NB4 (cell line): ENCODE measurements around the gene IL1A.

Experiments used
- DNase-seq: peaks from one replicate; pipeline ENCODE4 v3.0.0; 2010; ENCODE audit warnings: low read depth
- H3K4me3 ChIP-seq: one replicate; pipeline ENCODE4 v1.5.1; 2011; ENCODE audit warnings: mild to moderate bottlenecking, low read depth, low read length, moderate library complexity
- CTCF ChIP-seq: IDR thresholded peaks from one replicate; pipeline ENCODE4 v1.5.1; 2012; ENCODE audit warnings: low read depth, low read length
- MAX ChIP-seq: IDR thresholded peaks from 2 replicates; pipeline ENCODE4 v1.6.1; 2011; ENCODE audit warnings: low read depth, low read length
- MYC ChIP-seq: IDR thresholded peaks from 2 replicates; pipeline ENCODE4 v1.6.1; 2011; ENCODE audit warnings: low read depth, low read length
- POLR2A ChIP-seq: IDR thresholded peaks from 2 replicates; pipeline ENCODE4 v1.6.1; 2011; ENCODE audit warnings: mild to moderate bottlenecking; ENCODE audit not compliant: insufficient read length; ENCODE audit errors: extremely low read depth

IL1A gene

GRCh38 chr2:112792419-112792818, 8.1 kb upstream of the IL1A start:
- DNase-seq: no peak
- no peak for TF ChIP-seq POLR2A
- no peak for TF ChIP-seq MYC
- no peak for TF ChIP-seq MAX
- no peak for TF ChIP-seq CTCF
- no peak overlapping the region for H3K4me3 ChIP-seq

- DNase-seq: no peak
- no peak overlapping the region for H3K4me3 ChIP-seq
- no peak for TF ChIP-seq MYC
- no peak for TF ChIP-seq POLR2A
- TF ChIP-seq MAX: no peak
- no peak for TF ChIP-seq CTCF
These were observed 7.5 kb upstream of the IL1A start for GRCh38 chr2:112791693-112792230.

- TF ChIP-seq MAX (no peak), MYC (no peak), CTCF (no peak), POLR2A (no peak)
- no peak for DNase-seq
These were observed 6.7 kb upstream of the IL1A start for GRCh38 chr2:112791019-112791418.

GRCh38 chr2:112790305-112790704, 6.0 kb upstream of the IL1A start:
- no peak for TF ChIP-seq MAX
- TF ChIP-seq POLR2A: no peak
- TF ChIP-seq CTCF: no peak
- no peak for TF ChIP-seq MYC
- no peak for DNase-seq
- no peak overlapping the region for H3K4me3 ChIP-seq

More at GRCh38 chr2:112791019-112791418, 6.7 kb upstream of the IL1A start:
- no peak overlapping the region for H3K4me3 ChIP-seq

GRCh38 chr2:112789186-112789585, 4.9 kb upstream of the IL1A start:
- no peak for DNase-seq
- H3K4me3 ChIP-seq: no peak overlapping the region
- TF ChIP-seq MYC: no peak
- TF ChIP-seq POLR2A: no peak
- TF ChIP-seq MAX: no peak
- TF ChIP-seq CTCF: no peak

- no peak for DNase-seq
- TF ChIP-seq MYC: no peak
- no peak for TF ChIP-seq POLR2A
- no peak for TF ChIP-seq MAX
- no peak for TF ChIP-seq CTCF
- H3K4me3 ChIP-seq: no peak overlapping the region
These were observed 4.4 kb upstream of the IL1A start for GRCh38 chr2:112788653-112789052.
